Mucosa of descending colon (tissue), 3 donors: ENCODE results near the gene PTMS. TPM values are rescaled to one million over a fixed set of nuclear protein-coding genes. Genes with fewer than 3 reads are reported as not detected.
A peak's percentile ranks its signal among the peaks of the same experiment; 100 is the strongest.

Source experiments
- ATAC-seq: fragments of 200-7000 bp; cut with Tn5 transposase; one replicate; pipeline ENCODE4 v1.9.1; 2020; ENCODE audit warnings: mild to moderate bottlenecking, moderate library complexity
- DNase-seq, 3 donors: peaks; one replicate each; pipeline ENCODE4 v3.0.0-alpha.2; 2020
- H3K36me3 ChIP-seq: fragments of 200-600 bp; one replicate; pipeline ENCODE4 v1.8.0; 2021; ENCODE audit warnings: low read depth, mild to moderate bottlenecking
- H3K4me1 ChIP-seq: fragments of 200-600 bp; one replicate; pipeline ENCODE4 v1.8.0; 2021; ENCODE audit warnings: low read depth, mild to moderate bottlenecking
- H3K4me3 ChIP-seq: fragments of 200-600 bp; one replicate; pipeline ENCODE4 v1.8.0; 2021; ENCODE audit warnings: mild to moderate bottlenecking
- H3K9me3 ChIP-seq: fragments of 200-600 bp; one replicate; pipeline ENCODE4 v1.8.0; 2021; ENCODE audit warnings: mild to moderate bottlenecking
- intact Hi-C, 2 donors: fragments of 100-400 bp; cut with DNase I in 1 of 2; cut with micrococcal nuclease in 1 of 2; formaldehyde crosslinking; loops; one replicate each; pipeline versions ENCODE4 v1.11.0 to v1.11.1; 2022; cut with DNase I, micrococcal nuclease
- total RNA-seq, 3 donors: library from RNA; stranded (reverse); fragmentation: NEBNext Ultra II Directional in 2 of 3; extraction: Animal tissue kit (Norgen Biotek cat#: 25700) in 2 of 3; gene quantifications; one replicate each; pipeline versions ENCODE4 v1.2.1 to v1.2.4, GENCODE V29; 2021 to 2023
- TF ChIP-seq, protein P1 (sequence below): fragments of 200-600 bp; IDR thresholded peaks from one replicate; pipeline ENCODE4 v1.8.0; 2022; ENCODE audit warnings: antibody characterized with exemption, mild to moderate bottlenecking
- donor health status: DM: no; HTN: no; CAD: no; lungs with moderate emphysema.
- donor health status: DM: no; HTN: no; CAD: no.
- donor health status: DM: no; HTN: yes; CAD: no.

Gene PTMS
- total RNA-seq, 3 donors from 2014 or later: 116 to 549 (median 122) TPM

DNA sequence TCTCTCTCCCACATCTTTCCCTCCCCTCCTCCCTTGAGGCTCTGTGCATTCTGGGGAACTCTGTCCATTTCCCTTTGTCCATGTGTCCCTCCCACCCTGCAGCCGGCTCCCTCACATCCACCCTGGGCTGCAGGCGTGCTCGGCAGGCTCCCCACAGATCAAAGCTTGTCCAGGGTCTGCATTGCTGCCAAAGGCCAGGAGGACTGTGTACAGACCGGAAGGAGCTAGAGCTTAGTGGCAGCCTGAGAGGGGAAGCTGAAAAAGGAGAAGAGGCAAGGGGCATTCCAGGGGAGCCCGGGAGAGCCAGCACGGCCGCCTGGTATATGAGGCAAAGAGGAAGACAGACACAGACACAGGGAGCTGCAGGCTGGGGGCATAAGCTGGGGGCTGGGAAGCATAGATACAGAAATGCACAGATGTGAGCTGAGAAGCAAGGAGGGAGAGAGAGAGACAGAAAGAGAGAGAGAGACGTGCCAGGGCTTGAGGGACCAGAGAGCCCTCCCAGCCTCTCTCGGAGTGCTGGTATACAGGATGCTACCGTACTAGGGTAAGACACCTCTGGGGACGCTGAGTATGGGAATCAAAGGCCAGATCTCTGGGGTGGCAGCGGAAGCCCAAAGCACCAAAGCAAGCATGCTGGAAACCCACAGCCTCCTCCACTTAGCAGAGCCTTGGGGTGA lies 26.5 kb downstream of the PTMS start:
- ATAC-seq (peak; percentile 60), DNase-seq (peak in 1 of 3 donors; percentile 69)
- H3K36me3 ChIP-seq: no peaks in the 10 kb centered on the region
- TF ChIP-seq, protein P1, sequence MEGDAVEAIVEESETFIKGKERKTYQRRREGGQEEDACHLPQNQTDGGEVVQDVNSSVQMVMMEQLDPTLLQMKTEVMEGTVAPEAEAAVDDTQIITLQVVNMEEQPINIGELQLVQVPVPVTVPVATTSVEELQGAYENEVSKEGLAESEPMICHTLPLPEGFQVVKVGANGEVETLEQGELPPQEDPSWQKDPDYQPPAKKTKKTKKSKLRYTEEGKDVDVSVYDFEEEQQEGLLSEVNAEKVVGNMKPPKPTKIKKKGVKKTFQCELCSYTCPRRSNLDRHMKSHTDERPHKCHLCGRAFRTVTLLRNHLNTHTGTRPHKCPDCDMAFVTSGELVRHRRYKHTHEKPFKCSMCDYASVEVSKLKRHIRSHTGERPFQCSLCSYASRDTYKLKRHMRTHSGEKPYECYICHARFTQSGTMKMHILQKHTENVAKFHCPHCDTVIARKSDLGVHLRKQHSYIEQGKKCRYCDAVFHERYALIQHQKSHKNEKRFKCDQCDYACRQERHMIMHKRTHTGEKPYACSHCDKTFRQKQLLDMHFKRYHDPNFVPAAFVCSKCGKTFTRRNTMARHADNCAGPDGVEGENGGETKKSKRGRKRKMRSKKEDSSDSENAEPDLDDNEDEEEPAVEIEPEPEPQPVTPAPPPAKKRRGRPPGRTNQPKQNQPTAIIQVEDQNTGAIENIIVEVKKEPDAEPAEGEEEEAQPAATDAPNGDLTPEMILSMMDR: no peak
- H3K4me3 ChIP-seq: no peak overlapping the region
- no peaks in the 10 kb centered on the region for H3K4me1 ChIP-seq
- H3K9me3 ChIP-seq: no peaks in the 10 kb centered on the region
- intact Hi-C loops: no loop called here

DNA sequence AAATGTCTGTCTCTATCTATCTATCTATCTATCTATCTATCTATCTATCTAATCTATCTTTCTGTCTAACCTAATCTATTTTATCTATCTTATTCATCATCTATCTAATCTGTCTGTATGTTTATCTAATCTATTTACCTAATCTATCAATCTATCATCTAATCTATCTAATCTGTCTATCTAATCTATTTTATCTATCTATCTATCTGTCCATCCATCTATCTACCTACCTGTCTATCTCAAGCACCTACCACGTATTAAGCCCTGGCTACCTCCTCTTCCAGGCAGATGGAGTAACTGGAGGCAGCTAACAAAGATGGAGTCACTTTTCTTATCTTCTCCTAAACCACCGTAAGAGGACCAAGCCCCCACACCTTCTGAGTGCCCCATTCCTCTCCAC lies 28.9 kb downstream of the PTMS start:
- DNase-seq: no peak
- Histone ChIP-seq H3K9me3 (no peaks in the 10 kb centered on the region), H3K4me3 (no peak overlapping the region), H3K36me3 (no peaks in the 10 kb centered on the region), H3K4me1 (no peaks in the 10 kb centered on the region)
- TF ChIP-seq, protein P1: no peak
- intact Hi-C loops: no loop called here
- ATAC-seq: no peak

DNA sequence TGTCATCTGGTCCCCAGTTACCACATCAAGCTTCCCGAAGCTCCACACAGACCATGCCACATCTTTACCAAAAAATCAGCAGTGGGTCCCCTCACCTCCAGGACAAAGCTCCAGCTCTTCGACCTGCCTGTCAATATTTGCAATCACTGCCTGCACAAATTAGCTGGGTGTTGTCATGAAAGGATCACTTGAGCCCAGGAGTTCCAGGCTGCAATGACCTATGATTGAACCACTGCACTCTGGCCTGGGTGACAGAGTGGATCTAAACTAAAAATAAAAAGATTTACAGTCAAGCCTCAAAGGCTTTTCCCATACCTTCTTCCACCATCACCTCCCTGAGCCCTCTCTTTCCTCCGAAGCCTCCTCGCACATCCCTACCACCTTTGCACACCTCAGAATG lies 30.4 kb downstream of the PTMS start:
- no peak for DNase-seq
- intact Hi-C loops: no loop called here
- H3K4me1 ChIP-seq: no peaks in the 10 kb centered on the region
- no peaks in the 10 kb centered on the region for H3K36me3 ChIP-seq
- no peak overlapping the region for H3K4me3 ChIP-seq
- TF ChIP-seq, protein P1: no peak
- no peaks in the 10 kb centered on the region for H3K9me3 ChIP-seq
- ATAC-seq: no peak

DNA sequence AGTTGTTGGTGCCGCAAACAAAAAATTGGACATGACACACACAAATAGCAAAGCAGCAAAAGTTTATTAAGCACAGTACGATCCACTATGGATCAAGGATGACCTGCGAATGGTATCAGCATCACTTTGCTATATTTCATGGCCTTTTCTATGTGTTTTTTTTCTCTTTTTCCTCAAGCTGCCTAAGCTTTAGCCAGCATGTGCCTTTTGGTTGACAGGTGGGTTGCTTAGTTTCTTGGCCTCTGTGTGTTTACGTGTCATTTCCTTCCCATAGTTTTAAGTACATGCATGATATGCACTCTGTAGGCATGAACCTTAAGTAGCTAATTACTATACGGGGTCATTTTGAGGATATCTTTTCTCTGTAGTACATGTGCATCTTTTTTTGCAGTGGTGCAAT lies 33.0 kb downstream of the PTMS start:
- no peak overlapping the region for H3K4me3 ChIP-seq
- H3K4me1 ChIP-seq: no peaks in the 10 kb centered on the region
- TF ChIP-seq, protein P1: no peak
- H3K9me3 ChIP-seq: no peaks in the 10 kb centered on the region
- intact Hi-C loops: no loop called here
- H3K36me3 ChIP-seq: no peaks in the 10 kb centered on the region
- DNase-seq: no peak
- ATAC-seq: no peak

DNA sequence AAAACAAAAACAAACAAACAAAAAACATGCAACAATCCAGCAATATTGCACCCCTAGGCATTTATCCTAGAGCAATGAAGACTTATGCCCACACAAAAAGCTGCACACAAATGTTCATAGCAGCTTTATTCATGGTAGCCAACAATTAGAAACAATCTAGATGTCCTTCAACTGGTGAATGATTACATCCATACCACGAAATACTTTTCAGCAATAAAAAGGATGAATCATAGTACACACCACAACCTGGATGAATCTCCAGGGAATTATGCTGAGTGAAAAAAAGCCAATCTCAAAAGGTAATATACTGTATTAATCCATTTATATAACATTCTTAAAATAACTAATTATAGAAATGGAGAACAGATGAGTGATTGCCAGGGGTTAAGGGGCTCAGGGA lies 41.0 kb downstream of the PTMS start:
- TF ChIP-seq, protein P1: no peak
- Histone ChIP-seq H3K4me3 (no peak overlapping the region), H3K36me3 (no peaks in the 10 kb centered on the region), H3K4me1 (no peaks in the 10 kb centered on the region), H3K9me3 (no peaks in the 10 kb centered on the region)
- DNase-seq (no peak), ATAC-seq (peak; percentile 44)
- intact Hi-C loops: no loop called here

DNA sequence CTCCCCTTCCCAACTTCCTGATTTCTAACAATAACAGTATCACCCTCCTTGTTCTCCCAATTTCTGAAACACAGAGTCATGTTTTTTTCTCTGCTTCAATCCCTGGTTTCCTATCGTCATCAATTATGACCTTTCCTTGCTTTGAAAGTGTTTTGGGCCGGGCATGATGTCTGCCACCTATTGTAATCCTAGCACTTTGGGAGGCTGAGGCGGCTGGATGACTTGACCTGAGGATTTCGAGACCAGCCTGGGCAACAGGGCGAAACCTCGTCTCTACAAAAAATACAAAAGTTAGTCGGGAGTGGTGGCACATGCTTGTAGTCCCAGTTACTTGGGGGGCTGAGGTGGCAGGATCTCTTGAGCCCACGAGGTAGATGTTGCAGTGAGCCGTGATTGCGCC lies 42.9 kb downstream of the PTMS start:
- ATAC-seq (no peak), DNase-seq (no peak)
- Histone ChIP-seq H3K36me3 (no peaks in the 10 kb centered on the region), H3K9me3 (no peaks in the 10 kb centered on the region), H3K4me1 (no peaks in the 10 kb centered on the region), H3K4me3 (no peak overlapping the region)
- intact Hi-C loops: no loop called here
- TF ChIP-seq, protein P1: no peak
